GM19328 (cell line): ENCODE results near the gene RCN2.
"Not testable (repeated sequence)": the region's sequence is repeated elsewhere in the genome, so short reads cannot be mapped to it uniquely, and the experiment has no call there.

Experiments
- ATAC-seq: cut with Tn5 transposase; IDR thresholded peaks from one replicate; pipeline ENCODE4 v1.9.1; 2021; ENCODE audit warnings: mild to moderate bottlenecking, moderate library complexity; ENCODE audit not compliant: unreplicated experiment

RCN2 gene

GRCh38 chr15:76931397-76932134 lies at the start of gene RCN2:
Gene RCN2 (plus strand): TSS chr15:76931749. CDS start chr15:76931842, 93 bp downstream.
- peak; percentile 97 for ATAC-seq

GRCh38 chr15:76885212-76885611 lies 46.3 kb upstream of the RCN2 start:
- no peak for ATAC-seq

- ATAC-seq: not testable (repeated sequence)
Measured at GRCh38 chr15:76887280-76888141, 44.0 kb upstream of the RCN2 start.

- not testable (repeated sequence) for ATAC-seq
Measured at GRCh38 chr15:76892836-76893235, 38.7 kb upstream of the RCN2 start.

GRCh38 chr15:76894174-76894573 lies 37.4 kb upstream of the RCN2 start:
- no peak for ATAC-seq

GRCh38 chr15:76898102-76898501 lies 33.4 kb upstream of the RCN2 start:
- no peak for ATAC-seq

GRCh38 chr15:76899176-76899930 lies 32.2 kb upstream of the RCN2 start:
- not testable (repeated sequence) for ATAC-seq

- not testable (repeated sequence) for ATAC-seq
Measured at GRCh38 chr15:76899931-76900310, 31.6 kb upstream of the RCN2 start.

GRCh38 chr15:76901965-76902364 lies 29.6 kb upstream of the RCN2 start:
- no peak for ATAC-seq

- ATAC-seq: no peak
Measured at GRCh38 chr15:76903251-76903681, 28.3 kb upstream of the RCN2 start.

- ATAC-seq: peak; percentile 6
Measured at GRCh38 chr15:76904461-76905012, 27.0 kb upstream of the RCN2 start.

- ATAC-seq: peak; percentile 93
Measured at GRCh38 chr15:76905013-76905839, 26.3 kb upstream of the RCN2 start, which contains the start of gene SCAPER. Gene SCAPER (minus strand): TSS chr15:76905340. CDS start chr15:76883817, 21,523 bp downstream.

- ATAC-seq: no peak
Measured at GRCh38 chr15:76905855-76906254, 25.7 kb upstream of the RCN2 start.

GRCh38 chr15:76912430-76912829 lies 19.1 kb upstream of the RCN2 start:
- no peak for ATAC-seq

- no peak for ATAC-seq
Measured at GRCh38 chr15:76913737-76914136, 17.8 kb upstream of the RCN2 start.

GRCh38 chr15:76916369-76916768 lies 15.2 kb upstream of the RCN2 start:
- ATAC-seq: no peak

- no peak for ATAC-seq
Measured at GRCh38 chr15:76928201-76928600, 3.3 kb upstream of the RCN2 start.

- ATAC-seq: no peak
Measured at GRCh38 chr15:76929011-76929760, 2.4 kb upstream of the RCN2 start.

- ATAC-seq: no peak
Measured at GRCh38 chr15:76930831-76931396, 635 bp upstream of the RCN2 start.
